Measurements from ENCODE around the gene ASTN2.

ASTN2 gene

GRCh38 chr9:116448431-116448830 lies 966.4 kb downstream of the ASTN2 start:
- no peak for DNase-seq

- peak in 2 of 4 experiments; percentile 12 to 16 for DNase-seq
Measured at GRCh38 chr9:116447934-116448333, 966.9 kb downstream of the ASTN2 start.

- DNase-seq, result no peak
Measured at GRCh38 chr9:116442528-116442927, 972.3 kb downstream of the ASTN2 start.

GRCh38 chr9:116437411-116438370 lies 977.2 kb downstream of the ASTN2 start:
- DNase-seq, result no peak

- DNase-seq, result no peak
Measured at GRCh38 chr9:116436121-116436520, 978.7 kb downstream of the ASTN2 start.

GRCh38 chr9:116435706-116436105 lies 979.2 kb downstream of the ASTN2 start:
- no peak for DNase-seq

GRCh38 chr9:116434314-116434713 lies 980.5 kb downstream of the ASTN2 start:
- no peak for DNase-seq

GRCh38 chr9:116432051-116432450 lies 982.8 kb downstream of the ASTN2 start:
- DNase-seq, result no peak

GRCh38 chr9:116430849-116431248 lies 984.0 kb downstream of the ASTN2 start:
- DNase-seq, result no peak

GRCh38 chr9:116425244-116425643 lies 989.6 kb downstream of the ASTN2 start:
- DNase-seq, result no peak

GRCh38 chr9:116423149-116423548 lies 991.7 kb downstream of the ASTN2 start:
- DNase-seq, result no peak

GRCh38 chr9:116422119-116422979 lies 992.5 kb downstream of the ASTN2 start:
- DNase-seq, result no peak

GRCh38 chr9:116420993-116421538 lies 993.8 kb downstream of the ASTN2 start:
- DNase-seq, result peak; percentile 29 to 78 (median 52)

GRCh38 chr9:116419181-116419580 lies 995.7 kb downstream of the ASTN2 start:
- no peak for DNase-seq

- DNase-seq, result no peak
Measured at GRCh38 chr9:116417464-116417863, 997.4 kb downstream of the ASTN2 start.

GRCh38 chr9:116416421-116416820 lies 998.4 kb downstream of the ASTN2 start:
- no peak for DNase-seq

GRCh38 chr9:116414374-116414773 lies 1000.5 kb downstream of the ASTN2 start:
- DNase-seq, result no peak

GRCh38 chr9:116411506-116411905 lies 1003.4 kb downstream of the ASTN2 start:
- no peak for DNase-seq

GRCh38 chr9:116409638-116410037 lies 1005.2 kb downstream of the ASTN2 start:
- DNase-seq, result no peak

GRCh38 chr9:116409129-116409528 lies 1005.7 kb downstream of the ASTN2 start:
- DNase-seq, result no peak

- DNase-seq, result no peak
Measured at GRCh38 chr9:116406469-116406868, 1008.4 kb downstream of the ASTN2 start.

- DNase-seq, result peak; percentile 7 to 73 (median 42)
Measured at GRCh38 chr9:116405321-116405720, 1009.5 kb downstream of the ASTN2 start.

GRCh38 chr9:116404228-116404627 lies 1010.6 kb downstream of the ASTN2 start:
- DNase-seq, result no peak

All from suppressor macrophage (primary cell).